RCC 7860 (cell line): Measurements from ENCODE around the gene ZBTB12.
"Not testable (repeated sequence)": the region's sequence is repeated elsewhere in the genome, so short reads cannot be mapped to it uniquely, and the experiment has no call there.

Source experiments
- DNase-seq: peaks from one replicate; pipeline ENCODE4 v3.0.0-alpha.2; 2015; ENCODE audit warnings: low spot score
- FAIRE-seq: peaks from 2 replicates; lab custom pipeline; 2012; peaks lifted over from hg19 to GRCh38; lab: Jason Lieb, UNC

ZBTB12 gene

GRCh38 chr6:31878222-31878621 lies 23.7 kb downstream of the ZBTB12 start:
- DNase-seq (no peak), FAIRE-seq (no peak)

- DNase-seq: no peak
- FAIRE-seq: no peak
Measured at GRCh38 chr6:31877651-31878161, 24.2 kb downstream of the ZBTB12 start.

- no peak for DNase-seq
- no peak for FAIRE-seq
Measured at GRCh38 chr6:31877125-31877650, 24.7 kb downstream of the ZBTB12 start.

DNA sequence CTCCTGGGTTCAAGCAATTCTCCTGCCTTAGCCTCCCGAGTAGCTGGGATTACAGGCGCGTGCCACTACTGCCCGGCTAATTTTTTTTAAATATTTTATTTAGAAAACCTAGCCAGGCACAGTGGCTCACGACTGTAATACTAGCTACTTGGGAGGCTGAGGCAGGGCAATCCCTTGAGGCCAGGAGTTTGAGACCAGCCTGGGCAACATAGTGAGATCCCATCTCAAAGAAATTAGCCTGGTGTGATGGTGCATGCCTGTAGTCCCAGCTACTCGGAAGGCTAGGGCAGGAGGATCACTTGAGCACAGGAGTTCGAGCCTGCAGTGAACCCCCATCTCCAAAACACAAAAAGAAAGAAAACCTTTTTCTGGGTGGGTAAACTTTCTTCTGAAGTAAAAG lies 25.5 kb downstream of the ZBTB12 start:
- DNase-seq (no peak), FAIRE-seq (no peak)

DNA sequence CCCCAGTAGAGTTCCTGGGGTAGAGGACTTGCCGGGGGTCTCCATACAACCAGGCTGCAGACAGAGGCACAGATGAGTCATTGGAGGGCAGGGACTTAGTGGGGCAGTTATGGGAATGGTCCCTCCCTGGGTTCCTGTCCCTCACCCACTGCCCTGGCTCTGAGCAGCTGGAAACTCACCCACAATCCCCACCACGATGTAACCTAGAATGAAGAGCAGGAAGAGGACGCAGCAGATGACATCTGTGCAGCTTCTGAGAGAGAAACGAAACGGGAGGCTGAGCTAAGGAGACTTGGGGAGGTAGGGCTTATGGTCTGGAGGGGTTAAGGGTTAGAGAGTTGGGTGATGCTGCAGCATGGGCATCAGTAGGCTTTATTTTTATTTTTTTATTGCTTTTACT lies 26.0 kb downstream of the ZBTB12 start:
- FAIRE-seq (no peak), DNase-seq (no peak)

DNA sequence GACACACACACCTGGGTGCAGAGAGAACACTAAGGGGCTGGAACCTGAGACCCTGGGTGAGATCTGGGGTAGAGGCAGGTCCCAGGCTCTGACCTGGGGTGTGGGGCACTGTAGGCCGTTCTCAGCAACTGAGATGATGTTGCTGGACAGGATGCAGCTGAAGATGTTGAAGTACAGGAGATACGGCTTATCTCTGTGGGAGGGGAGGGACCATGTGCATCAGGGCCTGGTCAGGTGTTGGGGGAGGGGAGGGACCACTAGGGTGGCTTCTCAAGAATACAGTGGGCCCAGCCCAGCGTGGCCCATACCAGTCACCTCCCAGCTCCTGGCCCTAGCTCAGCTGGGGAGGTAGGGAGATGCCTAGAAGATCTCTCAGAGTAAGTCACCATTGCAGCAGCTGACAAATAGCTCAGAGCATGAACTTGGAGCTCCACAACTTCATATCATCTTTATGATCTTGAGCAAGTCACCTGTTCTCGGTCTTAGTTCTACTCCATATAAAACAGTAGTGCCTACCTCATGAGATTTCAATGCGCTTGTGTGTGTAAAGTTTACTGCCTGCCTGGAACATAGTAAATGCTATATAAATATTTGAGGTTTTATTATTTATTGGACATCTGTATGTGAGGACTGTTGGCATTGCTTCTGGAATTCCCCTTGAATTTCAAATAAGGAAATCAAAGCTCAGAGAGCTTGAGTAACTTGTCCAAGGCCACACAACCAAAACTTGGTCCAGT lies 26.9 kb downstream of the ZBTB12 start:
- FAIRE-seq: no peak

DNA sequence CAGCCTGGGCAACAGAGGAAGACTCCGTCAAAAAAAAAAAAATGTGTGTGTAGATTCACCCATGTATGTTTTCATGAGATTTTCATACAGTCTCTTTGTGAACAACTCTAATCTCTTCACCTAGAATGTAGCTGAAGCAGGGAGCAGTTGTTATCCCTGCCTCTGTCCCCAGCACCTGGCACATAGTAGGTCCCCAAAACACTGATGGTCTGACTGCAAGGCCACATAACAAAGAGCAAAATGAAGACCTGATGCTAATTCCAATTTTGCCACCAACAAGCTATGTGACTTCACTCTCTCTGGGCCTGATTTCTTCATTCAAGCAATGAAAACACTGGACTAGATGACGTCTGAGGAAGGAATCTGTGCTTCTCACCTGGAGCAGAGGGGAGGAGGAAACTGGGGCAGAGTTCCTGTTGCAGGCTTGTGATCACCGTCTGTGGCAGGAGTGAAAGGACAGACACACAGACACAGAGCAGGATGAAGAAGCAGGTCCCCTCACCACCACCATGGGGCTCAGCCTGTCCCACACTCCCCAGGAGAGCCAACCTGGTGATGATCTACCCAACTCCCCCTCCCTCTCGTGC lies 27.7 kb downstream of the ZBTB12 start:
- DNase-seq (no peak), FAIRE-seq (no peak)

More for the DNA sequence above, 26.9 kb downstream of the ZBTB12 start:
- DNase-seq: no peak

DNA sequence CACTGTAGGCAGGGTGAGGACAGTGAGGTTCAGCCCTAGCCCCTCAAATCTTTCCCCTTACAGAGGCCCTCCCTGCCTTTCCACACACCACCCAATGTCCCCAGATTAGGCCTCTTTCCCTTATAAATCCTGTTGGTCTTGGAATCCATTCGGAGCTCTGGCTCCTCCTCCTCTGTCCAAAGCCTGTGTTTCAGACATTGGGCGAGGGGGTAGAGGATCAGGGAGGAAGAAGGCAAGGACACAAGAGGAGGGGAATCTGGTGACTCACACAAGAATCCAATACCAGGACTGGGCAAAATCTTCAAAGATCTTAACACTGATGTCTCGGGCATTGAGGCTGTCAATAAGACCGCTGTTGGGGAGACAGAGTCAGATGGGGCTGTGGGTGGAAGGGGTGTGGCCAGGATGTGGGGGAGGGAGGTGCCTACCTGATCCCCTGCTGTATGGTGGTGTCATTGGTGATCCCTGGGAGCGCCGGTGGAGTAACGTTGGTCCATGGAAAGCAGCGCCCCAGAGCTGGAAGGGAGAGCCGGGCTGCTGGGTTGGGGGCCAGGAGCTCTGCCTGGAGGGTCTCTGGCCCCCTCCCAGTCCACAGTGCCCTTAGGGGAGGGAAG lies 30.7 kb downstream of the ZBTB12 start:
- FAIRE-seq (no peak), DNase-seq (peak; percentile 24)

- peak; percentile 26 for FAIRE-seq
- DNase-seq: peak; percentile 68
Measured at GRCh38 chr6:31870385-31870921, 31.4 kb downstream of the ZBTB12 start.

DNA sequence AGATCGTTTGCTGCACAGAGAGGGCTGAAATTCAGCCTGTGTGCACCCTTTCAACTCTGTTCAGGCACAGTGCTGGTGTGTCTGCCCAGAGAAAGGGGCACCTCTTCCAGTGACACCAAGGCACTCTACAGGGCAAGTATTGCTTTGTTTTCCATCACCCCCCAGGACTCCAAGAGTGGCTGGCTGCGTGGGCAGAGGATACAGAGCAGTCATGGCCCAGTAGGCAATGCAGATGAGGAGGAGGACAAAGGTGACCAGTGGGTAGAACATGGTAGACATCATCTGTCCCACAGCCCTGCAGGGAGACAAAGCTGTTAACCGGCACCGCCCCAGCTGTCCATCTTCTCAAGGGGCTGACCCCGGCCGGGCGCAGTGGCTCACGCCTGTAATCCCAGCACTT lies 32.5 kb downstream of the ZBTB12 start:
- FAIRE-seq: no peak
- DNase-seq: no peak

- FAIRE-seq, DNase-seq: not testable (repeated sequence)
Measured at GRCh38 chr6:31868658-31868971, 33.3 kb downstream of the ZBTB12 start.

- DNase-seq: peak; percentile 98
- FAIRE-seq: peak; percentile 92
Measured at GRCh38 chr6:31865205-31866118, 36.4 kb downstream of the ZBTB12 start.

GRCh38 chr6:31864818-31865204 lies 37.1 kb downstream of the ZBTB12 start:
- DNase-seq (no peak), FAIRE-seq (no peak)

DNA sequence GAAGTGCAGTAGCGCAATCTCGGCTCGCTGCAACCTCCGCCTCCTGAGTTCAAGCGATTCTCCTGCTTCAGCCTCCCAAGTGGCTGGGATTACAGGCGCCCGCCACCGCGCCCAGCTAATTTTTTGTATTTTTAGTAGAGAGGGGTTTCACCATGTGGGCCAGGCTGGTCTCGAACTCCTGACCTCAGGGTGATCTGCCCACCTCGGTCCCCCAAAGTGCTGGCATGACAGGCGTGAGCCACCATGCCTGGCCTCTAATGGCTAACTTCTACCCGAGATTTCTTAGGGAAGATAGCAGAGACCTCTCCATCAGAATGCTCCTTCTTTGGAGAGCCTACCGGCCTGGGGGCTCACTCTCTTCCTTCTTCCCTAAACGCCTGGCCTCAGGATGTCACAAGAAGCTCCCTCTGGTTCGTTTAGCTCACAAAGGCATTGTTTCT lies 37.7 kb downstream of the ZBTB12 start:
- FAIRE-seq: not testable (repeated sequence)

GRCh38 chr6:31862344-31863235 lies 39.3 kb downstream of the ZBTB12 start, which contains the start of gene NEU1:
Gene NEU1 (minus strand): TSS chr6:31862821. CDS start chr6:31862776, 45 bp downstream.
- FAIRE-seq (peak; percentile 92), DNase-seq (peak; percentile 98)

More for the DNA sequence above, 37.7 kb downstream of the ZBTB12 start:
- DNase-seq: not testable (repeated sequence)

GRCh38 chr6:31861919-31862343 lies 40.0 kb downstream of the ZBTB12 start:
- FAIRE-seq: no peak

GRCh38 chr6:31861150-31861549 lies 40.7 kb downstream of the ZBTB12 start:
- DNase-seq (no peak), FAIRE-seq (no peak)

More at GRCh38 chr6:31861919-31862343, 40.0 kb downstream of the ZBTB12 start:
- DNase-seq: no peak

GRCh38 chr6:31860349-31860748 lies 41.5 kb downstream of the ZBTB12 start:
- DNase-seq: no peak
- FAIRE-seq: no peak

DNA sequence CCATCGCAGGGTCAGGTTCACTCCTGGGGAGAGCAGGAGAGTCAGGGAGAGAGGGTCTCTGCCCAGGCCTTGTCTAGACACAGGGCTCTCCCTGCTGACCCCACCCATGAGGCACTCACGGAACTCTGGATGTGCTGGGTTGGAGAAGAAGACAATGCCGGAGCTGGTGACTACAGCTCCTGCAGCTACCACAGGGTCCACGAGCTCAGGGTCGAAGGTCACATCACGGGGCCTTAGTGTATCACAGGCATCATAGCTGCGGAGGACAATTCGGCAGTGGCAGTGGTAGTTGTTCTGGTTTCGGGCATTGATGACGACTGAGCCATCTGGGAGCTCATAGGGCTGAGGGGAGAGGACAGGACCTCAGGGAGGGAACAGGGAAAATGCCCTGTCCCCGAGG lies 42.0 kb downstream of the ZBTB12 start:
- no peak for DNase-seq
- no peak for FAIRE-seq
